Renal cortical epithelial cell (primary cell): ENCODE measurements around the gene PLEKHJ1. TPM values are rescaled to one million over a fixed set of nuclear protein-coding genes. Genes with fewer than 3 reads are reported as not detected.
"Not testable (repeated sequence)": the region's sequence is repeated elsewhere in the genome, so short reads cannot be mapped to it uniquely, and the experiment has no call there.

Experiments
- DNase-seq: peaks from one replicate; pipeline ENCODE4 v3.0.0-alpha.2; 2011; ENCODE audit warnings: low read depth
- total RNA-seq: library from RNA; depleted of rRNA; stranded (reverse); fragments of >200 nt; gene quantifications from 2 replicates; pipeline ENCODE4 v1.2.3, GENCODE V29; 2014

Gene PLEKHJ1, protein sequence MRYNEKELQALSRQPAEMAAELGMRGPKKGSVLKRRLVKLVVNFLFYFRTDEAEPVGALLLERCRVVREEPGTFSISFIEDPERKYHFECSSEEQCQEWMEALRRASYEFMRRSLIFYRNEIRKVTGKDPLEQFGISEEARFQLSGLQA
- total RNA-seq, result 68.1 and 121 TPM in 2 replicates

DNA sequence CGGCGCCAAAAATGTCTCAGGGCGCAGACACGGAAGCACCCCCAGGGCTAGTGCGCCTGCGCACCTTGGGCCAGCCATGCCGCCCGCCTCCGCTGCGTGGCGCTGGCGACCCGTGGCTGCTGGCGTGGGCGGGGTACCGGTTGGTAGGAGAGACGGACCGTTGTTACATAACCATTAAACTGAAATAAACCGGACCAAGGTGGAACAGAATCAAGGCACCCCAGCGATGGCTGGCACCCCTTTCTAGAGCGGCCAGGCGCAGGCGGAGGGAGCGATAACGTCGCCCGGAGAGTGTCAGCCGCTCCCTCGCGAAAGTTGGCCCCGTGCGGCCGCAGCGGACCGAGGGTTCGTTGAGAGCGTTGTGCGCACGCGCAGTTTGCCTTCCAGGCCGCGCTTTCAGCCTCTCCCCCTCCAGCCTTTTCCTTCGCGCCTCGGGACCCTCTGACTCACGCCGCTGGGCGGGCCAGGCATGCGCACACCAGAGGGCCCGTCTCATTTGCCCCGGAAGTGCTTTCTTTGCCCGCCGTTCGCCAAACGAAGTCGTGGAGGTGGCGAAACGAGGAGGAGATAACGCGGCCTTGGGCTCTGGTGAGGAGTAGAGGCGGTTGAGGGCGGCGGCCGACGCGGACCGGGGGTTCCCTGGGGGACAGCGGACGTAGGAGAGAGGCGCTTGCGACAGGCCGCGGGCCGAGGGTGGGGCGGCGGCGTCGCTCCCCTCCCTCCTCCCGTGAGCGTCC is at the start of gene PLEKHJ1, which contains the start of gene SF3A2:
PLEKHJ1 (minus strand) TSS at position 16 of the 737 bp plus-strand sequence. CDS start 81 bp downstream, outside the sequence.
SF3A2 (plus strand) TSS at position 511 of the 737 bp plus-strand sequence. CDS start 6,595 bp downstream, outside the sequence.
- peak; percentile 89 for DNase-seq

DNA sequence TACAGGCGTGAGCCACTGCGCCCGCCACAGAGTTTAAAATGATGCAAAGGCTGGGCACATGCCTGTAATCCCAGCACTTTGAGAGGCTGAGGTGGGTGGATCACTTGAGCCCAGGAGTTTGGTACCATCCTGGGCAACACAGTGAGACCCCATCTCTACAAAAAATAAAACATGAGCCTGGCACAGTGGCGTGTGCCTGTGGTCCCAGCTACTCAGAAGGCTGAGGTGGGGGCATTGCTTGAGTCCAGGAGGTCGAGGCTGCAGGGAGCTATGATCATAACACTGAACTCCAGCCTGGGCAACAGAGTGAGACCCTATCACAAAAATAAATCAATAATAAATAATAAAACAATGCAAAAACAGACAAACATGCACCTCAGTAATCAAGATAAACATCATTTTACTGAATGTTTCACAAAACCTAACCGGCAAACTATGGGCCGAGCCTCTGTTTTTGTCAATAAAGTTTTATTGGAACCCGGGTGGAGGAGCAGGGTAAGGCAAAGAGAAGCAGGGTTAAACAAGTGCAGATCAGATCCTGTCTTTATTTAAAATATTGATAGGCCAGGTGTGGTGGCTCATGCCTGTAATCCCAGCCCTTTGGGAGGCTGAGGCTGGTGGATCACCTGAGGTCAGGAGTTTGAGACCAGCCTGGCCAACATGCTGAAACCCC is 47.8 kb upstream of the PLEKHJ1 start:
- DNase-seq, result no peak

DNA sequence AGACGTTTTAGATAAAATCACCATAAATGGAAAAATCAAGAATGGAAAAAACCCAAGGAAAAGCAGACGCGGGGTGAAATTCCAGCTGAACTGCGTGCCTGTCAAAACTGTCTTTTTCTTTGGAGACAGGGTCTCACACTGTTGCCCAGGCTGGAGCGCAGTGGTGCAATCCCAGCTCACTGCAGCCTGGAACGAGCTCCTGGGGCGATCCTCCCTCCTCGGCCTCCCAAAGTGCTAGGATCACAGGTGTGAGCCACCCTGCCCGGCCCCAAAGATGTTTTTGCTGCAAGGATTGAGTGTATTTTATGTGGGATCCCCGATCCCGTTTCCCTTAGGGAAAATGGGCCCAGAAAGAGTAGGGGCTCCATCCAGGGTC is 46.7 kb upstream of the PLEKHJ1 start:
- no peak for DNase-seq

DNA sequence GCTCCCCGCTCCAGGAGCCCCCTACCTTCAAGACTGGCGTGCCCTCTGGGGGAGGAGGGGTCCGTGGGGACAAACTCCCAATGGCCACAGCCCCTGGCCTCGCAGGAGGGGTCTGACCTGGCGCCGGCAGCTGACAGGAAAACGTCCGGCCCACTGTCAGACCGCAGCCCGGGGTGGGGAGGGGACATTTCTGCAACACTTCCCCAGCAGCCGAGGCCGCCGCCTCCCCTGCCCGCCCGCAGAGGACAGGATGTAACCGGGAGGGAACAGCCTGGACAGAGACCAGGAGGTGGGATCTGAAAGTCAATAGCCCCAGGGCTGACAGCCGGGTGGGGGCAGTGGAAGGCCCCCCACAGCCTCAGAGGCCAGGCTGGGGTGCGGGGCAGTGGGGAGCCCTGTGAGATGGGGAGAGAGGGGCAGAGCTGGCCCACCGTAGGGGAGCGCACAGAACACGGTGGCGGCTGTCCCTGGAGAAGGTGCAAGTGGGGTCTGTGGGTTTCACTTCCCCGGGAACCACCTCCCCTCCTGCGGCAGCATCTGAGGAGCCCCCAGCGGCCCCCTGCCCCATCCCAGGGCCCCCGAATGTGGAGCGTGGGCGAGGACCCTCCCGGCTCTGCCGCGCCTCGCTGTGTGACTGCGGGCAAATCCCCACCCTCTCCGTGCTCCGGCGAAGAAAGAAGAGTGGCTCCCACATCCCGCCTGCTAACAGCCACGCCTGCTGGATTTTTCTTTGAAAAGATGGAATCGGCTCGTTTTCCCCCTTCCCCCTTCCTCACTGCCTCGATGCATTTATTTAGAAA is 46.1 kb upstream of the PLEKHJ1 start, which contains the start of gene PEAK3:
PEAK3 (minus strand) TSS at position 114 of the 800 bp plus-strand sequence. CDS start 1,244 bp downstream, outside the sequence.
- DNase-seq, result no peak

DNA sequence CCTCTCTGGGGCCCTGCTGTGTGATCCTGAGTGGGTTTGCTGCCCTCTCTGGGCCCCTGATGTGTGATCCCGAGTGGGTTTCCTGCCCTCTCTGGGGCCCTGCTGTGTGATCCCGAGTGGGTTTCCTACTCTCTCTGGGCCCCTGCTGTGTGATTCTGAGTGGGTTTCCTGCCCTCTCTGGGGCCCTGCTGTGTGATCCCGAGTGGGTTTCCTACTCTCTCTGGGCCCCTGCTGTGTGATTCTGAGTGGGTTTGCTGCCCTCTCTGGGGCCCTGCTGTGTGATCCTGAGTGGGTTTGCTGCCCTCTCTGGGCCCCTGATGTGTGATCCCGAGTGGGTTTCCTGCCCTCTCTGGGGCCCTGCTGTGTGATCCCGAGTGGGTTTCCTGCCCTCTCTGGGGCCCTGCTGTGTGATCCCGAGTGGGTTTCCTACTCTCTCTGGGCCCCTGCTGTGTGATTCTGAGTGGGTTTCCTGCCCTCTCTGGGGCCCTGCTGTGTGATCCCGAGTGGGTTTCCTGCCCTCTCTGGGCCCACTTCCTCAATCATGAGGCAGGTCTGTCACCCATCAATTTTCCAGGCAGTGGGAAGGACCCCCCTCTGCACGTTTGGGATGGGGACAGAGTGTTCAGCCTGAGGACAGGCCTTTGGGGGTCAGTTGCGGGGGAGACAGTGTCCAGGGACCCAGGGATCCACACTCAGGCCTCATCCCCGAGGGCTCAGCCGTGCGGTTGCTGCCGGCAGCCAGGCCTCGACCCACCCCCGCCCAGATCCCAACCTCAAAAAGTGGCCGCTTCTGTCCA is 45.3 kb upstream of the PLEKHJ1 start:
- DNase-seq, result not testable (repeated sequence)

DNA sequence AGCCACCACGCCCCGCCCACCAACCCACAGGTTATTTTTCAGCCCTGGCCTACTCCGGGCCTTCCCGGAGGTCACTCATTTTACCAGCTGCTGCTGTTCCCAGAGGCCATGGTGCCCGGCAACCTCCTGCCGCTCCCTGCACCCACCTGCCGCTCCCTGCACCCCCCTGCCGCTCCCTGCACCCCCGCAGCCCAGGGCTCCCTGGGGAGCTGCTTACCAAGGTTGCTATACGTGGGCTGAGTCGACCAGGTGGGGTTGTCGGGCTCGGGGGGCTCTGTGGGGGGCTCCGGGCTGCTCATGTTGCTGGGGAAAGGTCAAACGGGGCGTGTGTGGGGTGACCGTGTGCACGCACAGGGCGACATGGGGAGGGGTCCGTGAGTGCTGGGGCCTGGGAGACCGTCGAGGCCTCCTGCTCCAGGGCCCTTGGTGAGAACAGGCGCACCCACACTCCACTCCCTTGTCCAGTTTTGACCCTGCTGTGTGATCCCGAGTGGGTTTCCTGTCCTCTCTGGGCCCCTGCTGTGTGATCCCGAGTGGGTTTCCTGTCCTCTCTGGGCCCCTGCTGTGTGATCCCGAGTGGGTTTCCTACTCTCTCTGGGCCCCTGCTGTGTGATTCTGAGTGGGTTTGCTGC is 44.6 kb upstream of the PLEKHJ1 start:
- no peak for DNase-seq

DNA sequence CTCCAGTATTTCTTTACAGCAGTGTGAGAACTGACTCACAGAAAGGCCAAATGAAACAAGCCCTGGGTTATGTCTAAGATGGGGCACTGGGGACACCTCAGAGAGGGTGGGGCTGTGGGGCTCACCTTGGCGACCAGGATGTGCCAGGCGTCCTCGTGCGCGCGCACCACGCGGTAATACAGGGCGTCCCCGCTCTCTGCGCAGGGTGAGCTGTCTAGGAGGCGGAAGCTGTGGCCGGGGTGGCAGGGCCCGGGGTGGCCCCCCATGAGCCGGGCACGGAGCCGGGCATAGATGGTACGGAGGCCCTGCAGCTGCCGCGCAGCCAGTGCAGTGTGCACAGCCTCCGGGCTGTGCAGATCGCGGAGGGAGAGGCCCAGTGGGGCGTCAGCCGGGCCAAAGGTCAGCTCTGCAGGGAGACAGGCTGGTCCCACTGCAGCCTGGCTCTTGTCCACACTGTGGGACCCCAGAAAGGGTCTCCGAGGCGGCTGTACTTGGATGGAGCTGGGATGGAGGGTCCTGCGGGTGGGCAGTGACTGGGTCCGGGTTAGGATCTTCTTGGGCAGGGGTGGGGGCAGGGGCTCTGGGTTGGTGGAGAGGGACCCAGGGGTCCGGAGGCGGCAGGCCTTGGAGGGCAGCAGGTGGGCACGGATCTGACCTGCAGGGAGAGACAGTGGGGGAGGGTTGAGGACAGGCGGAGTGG is 42.5 kb upstream of the PLEKHJ1 start:
- DNase-seq, result no peak

DNA sequence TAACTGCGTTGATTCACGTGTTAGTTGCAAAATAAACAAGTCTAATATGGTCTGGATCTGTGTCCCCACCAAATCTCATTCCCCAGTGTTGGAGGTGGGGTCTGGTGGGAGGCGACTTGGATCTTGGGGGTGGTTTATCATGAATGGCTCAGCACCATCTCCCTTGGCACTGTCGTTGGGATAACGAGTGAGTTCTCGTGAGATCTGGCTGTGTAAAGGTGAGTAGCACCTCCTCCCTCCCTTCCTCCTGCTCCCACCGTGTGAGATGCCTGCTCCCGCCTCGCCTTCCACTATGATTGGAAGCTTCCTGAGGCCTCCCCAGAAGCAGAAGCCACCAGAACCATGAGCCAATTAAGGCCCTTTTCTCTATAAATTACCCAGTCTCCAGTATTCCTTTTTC is 41.0 kb upstream of the PLEKHJ1 start:
- DNase-seq, result no peak

DNA sequence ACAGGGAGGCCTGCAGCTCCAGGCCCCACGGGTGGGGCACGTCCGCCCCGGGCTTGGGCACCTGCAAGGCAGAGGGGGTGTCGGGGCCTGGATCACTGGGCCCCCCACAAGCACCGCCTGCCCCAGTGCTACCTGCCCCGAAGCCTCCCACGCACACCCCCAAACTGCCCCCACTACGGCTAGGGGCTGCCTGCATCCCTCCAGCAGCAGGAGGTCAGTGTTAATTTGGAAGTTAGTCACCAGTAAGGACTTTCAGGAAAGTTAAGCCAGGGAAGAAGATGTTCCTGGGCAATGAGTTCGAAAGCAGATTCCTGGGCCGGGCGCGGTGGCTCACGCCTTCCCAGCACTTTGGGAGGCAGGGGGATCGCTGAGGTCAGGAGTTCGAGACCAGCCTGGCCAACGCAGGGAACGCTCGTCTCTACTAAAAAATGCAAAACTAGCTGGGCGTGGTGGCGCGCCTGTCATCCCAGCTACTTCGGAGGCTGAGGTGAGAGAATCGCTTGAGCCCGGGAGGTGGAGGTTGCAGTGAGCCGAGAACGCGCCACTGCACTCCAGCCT is 40.4 kb upstream of the PLEKHJ1 start:
- no peak for DNase-seq

DNA sequence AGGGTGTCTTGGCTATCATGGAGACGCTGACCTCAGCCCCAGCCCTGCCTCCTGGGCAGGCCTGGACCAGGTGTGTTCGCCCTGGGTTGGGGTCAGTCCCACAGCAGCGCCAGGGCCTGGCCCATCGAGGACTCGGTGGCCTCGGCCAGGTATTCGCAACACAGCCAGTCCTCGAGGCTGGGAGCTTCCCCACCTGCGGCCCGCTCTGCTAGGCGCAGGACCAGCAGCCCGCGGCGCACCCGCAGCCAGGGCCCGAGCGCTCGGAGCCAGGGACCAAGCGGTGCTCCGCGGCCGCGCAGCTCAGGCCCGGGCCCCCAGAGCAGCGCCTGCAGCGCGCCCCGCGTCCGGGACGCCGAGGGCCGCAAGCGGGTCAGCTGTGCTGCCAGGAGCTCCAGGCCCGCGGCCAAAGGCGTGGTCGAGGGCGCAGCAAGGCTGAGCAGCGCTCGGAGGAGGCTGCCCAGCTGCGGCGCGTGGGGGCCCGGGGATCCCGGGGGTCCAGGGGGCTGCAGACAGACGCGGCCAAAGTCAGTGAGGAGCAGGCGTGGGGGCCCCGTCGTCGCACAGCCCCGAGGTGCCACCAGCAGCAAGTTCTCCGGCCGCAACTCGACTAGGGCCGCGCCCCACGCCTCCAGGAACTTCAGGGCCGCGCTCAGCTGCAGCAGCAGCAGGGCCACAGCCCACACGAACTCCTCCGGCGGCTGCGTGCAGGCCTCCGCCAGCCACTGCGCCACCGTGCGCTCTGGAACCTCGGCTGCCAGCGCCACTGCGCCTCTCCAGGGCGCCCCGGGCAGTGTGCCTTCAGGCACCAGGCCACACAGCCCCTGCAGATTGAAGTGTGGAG is 39.7 kb upstream of the PLEKHJ1 start:
- DNase-seq, result no peak

DNA sequence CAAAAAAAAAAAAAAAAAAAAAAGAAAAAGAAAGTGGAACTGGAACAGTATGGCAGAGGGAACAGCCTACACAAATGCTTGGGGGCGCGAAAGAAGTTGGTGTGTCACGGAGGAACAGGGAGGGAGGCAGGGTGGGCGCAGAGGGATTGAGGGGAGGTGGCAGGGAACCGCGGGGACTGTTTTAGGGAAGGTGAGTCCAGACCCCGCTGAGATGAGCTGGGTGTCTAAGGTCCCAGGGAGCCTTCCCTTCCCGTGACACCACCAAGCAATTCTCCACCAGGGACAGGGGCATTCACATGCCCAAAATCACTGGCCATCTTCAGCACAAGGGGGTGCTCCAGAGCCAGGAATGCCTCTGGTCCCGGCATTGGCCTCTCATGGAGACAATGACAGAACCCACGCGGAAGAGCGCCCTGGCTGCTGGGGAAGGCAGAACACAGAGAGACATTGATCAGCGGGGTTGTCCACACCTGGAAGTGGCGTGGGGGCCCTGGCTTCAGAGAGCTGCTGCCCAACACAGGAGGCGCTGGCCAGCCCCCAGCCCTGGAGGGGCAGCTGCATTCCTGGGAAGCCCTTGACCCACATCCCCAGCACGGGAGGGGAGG is 38.9 kb upstream of the PLEKHJ1 start:
- no peak for DNase-seq

DNA sequence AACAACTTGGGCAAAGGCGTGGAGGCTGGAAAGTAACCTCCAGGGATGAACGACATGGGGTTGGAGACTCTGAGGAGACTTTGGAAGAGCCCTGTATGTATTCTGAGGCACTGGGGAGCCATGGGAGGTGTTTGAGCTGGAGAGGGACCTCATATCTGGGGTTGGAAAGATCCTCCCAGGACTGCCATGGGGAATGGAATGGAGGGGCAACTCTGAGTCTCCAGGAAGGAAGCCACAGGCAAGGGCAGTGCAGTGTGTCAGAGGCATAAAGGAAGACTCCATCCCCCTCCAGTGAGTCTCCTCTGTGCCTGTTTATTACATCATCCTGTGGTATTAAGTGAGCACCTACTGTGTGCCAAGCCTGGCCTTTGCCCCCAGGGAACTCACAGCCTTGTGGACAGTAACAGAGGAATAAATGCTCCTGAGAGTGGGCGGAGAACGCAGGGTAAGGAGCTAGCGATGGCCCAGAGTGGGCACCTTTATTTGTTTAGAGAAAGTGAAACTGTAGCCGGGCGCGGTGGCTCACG is 38.1 kb upstream of the PLEKHJ1 start:
- no peak for DNase-seq

DNA sequence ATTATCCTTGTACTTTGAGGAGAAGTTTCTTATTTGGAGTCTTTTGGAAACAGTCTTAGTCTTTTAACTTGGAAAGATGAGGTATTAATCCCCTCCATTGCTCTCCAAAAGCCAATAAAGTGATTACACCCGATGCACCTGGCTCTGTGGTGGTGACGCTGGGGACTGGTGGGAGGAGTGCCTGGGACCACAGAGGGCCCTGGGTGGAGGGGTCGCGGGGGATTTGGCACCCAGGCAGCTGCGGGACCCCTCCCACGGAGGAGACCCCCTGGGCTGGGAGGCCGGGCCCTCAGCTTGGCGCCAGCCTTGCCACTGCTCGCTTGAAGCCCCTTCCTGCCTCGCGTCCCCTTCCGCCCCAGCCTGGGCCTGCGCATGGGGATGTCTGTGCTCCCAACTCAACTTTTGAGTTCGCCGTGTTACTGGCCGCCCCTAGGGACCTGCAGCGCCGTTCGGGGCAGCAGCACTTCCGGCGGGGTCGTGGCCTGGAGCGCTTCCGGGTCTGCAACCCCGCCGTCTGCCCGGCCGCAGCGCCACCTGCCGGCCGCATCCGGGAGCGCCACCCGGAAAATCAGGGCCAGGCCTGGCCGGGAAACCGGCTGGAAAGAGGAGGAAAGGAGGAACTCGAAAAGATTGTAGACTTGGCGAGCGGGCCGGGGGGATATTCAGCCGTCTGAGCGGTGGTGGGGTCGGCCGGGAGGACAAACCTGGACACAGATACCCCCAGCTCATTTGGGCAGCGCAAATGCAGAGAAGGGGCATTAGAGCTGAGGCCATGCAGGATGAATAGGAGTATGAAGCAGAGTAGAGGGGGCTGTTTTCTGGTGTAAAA is 37.4 kb upstream of the PLEKHJ1 start:
- no peak for DNase-seq

DNA sequence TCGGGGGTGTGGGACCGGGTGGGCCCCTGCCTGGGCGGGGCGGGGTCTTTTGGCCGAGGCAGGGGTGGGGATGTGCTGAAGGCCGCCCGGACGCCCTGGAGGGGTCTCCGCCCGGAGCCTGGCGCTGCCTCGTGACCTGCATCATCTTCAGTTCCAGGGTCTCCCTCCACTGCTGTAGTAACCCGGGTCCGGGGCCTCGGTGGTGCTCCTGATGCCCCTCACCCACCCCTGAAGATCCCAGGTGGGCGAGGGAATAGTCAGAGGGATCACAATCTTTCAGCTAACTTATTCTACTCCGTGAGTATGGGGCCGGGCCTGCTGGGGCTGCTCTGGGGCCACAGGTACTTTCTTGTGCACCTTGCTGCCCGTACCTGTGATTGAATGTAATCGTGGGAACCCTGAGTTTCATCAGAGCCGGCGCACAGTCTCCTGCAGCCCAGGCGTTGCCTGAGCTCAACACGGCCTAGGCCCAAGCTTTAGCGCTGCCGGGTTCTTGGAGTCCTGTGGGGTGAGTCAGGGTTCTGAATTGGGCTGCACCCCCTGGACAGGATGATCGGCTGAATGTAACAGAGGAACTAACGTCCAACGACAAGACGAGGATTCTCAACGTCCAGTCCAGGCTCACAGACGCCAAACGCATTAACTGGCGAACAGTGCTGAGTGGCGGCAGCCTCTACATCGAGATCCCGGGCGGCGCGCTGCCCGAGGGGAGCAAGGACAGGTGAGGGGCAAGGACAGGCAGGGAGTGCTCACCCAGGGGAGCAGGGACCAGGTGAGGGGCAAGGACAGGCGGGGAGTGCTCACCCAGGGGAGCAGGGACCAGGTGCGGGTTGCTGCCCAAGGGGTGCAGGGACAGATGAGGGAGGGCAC is 35.3 kb upstream of the PLEKHJ1 start:
- DNase-seq, result no peak

DNA sequence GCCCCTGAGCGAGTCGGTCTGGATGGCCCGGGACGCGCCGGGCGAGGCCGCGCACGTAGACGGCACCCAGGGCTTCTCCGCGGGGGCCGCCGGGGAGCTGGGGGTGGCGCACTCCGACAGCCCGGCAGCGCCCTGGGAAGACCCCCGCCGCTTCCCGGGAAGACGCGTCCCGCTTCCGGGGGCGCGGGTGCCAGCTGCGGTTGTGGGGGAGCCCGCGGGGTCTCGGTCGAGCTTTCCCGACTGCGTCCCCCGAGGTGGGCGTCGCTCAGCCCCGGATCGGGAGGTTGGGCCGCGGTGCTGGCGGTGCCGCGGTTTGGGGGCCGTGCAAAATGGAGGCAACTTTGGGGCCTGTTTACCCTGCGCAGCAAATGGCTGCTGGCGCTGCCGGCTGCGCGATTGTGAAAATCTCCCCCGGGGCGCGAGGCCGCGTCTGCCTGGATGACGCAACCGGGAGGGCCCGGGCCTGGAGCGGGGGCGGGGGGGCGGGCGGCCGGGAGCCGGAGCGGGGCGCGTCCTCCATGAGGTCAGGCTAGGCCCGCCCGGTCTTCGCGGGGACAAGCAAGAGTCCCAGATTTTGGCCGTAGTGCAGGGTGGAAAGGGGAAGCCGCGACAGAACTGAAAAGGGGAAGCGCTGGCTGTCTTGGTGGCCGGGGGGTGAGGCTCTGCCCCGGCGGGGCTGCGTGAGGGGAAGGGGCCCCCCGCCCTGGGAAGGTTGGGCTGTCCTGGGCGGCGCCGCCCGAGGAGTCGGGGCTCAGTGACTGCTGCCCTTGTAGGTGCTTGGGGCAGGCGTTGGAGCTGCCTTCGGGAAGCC is 34.5 kb upstream of the PLEKHJ1 start:
- DNase-seq, result peak; percentile 33

DNA sequence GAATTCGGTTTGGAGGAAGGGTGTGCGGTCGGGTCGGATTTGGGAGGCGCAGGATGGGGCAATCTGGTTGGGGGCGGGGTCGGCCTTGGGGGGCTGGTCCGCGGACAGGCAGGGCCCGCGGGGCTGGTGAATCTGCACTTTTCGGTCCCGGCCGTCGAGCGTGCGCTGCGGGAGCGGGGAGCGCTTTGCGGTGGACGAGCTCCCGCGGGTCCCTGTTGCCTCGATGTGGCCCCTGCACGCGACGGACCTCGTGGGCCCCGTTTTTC is 34.0 kb upstream of the PLEKHJ1 start:
- DNase-seq, result no peak
